ENCODE data around the gene DENND1A. TPM values are rescaled to one million over a fixed set of nuclear protein-coding genes. Genes with fewer than 3 reads are reported as not detected.

DENND1A gene
- total RNA-seq, 1 experiment from 2014 or later: 23.5 TPM

DNA sequence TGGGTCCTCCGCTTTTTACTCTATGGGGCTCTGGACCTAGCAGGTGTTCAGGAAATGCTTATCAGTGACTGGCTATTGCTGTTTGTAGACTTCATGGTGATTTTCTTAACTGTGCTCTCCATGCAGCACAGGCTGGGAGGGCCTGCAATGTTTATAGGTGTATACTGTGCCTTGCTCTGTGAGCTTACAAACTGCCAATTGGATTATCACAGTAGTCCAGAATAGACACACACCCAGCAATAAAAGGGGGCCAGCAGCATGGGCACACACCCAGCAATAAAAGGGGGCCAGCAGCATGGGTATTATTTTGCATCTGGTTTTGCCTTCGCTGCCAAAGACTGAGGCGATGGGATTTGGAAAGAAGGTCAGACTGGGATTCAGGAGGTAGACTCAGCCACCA lies 473.9 kb downstream of the DENND1A start:
- Mint-ChIP-seq H3K4me3 (no peak overlapping the region), H3K4me1 (peaks cover 4% of the 10 kb centered on the region), H3K36me3 (no peaks in the 10 kb centered on the region), H3K27me3 (ENCODE audit: low read depth) (no peaks in the 10 kb centered on the region), H3K27ac (no peak overlapping the region), H3K9me3 (no peaks in the 10 kb centered on the region)
- POLR2A ChIA-PET: no interaction called here
- CTCF ChIA-PET: no interaction called here
- DNase-seq (ENCODE audit: low spot score) (no peak), ATAC-seq (no peak)
- no peak for TF ChIP-seq MYBL2 (CRISPR knock-in tag; IDR thresholded peaks at IDR 0.05)
- no peak for TF ChIP-seq STAT6 (CRISPR knock-in tag; conservative IDR thresholded peaks at IDR 0.05; ENCODE audit: low read depth)
- TF ChIP-seq, protein P1, sequence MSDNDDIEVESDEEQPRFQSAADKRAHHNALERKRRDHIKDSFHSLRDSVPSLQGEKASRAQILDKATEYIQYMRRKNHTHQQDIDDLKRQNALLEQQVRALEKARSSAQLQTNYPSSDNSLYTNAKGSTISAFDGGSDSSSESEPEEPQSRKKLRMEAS (CRISPR knock-in tag; IDR thresholded peaks at IDR 0.05): no peak
- TF ChIP-seq ZNF121 (CRISPR knock-in tag; IDR thresholded peaks at IDR 0.05): no peak
- TF ChIP-seq USF2 (CRISPR knock-in tag; IDR thresholded peaks at IDR 0.05): no peak
- no peak for TF ChIP-seq RELA (CRISPR knock-in tag; IDR thresholded peaks at IDR 0.05; ENCODE audit: borderline replicate concordance)
- no peak for TF ChIP-seq IRF2 (CRISPR knock-in tag; IDR thresholded peaks at IDR 0.05; ENCODE audit: borderline replicate concordance, low read depth)
- no peak for TF ChIP-seq SMAD4 (CRISPR knock-in tag; IDR thresholded peaks at IDR 0.05)
- no peak for TF ChIP-seq GTF2I (CRISPR knock-in tag; conservative IDR thresholded peaks at IDR 0.05)
- TF ChIP-seq, protein P2, sequence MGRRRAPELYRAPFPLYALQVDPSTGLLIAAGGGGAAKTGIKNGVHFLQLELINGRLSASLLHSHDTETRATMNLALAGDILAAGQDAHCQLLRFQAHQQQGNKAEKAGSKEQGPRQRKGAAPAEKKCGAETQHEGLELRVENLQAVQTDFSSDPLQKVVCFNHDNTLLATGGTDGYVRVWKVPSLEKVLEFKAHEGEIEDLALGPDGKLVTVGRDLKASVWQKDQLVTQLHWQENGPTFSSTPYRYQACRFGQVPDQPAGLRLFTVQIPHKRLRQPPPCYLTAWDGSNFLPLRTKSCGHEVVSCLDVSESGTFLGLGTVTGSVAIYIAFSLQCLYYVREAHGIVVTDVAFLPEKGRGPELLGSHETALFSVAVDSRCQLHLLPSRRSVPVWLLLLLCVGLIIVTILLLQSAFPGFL (CRISPR knock-in tag; IDR thresholded peaks at IDR 0.05; ENCODE audit: borderline replicate concordance): no peak

DNA sequence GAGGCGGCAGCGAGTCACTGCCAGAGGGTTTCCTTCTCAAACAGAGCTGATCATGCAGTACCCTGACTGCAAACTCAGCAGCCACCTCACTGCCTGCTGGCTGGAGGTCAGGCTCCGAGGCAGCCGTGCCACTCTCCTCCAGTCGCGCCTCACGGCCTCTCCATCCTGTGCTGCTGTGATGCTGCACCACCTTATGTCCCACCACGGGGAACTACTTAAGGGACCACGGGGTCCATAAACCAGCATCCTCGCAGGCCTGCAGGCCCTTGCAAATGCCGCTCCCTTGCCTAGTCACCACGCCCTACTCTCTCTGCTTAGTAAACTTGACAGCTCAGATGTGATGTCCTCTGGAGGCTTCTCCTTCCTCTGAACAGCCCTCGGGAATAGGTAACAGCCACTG lies 474.7 kb downstream of the DENND1A start:
- Mint-ChIP-seq H3K4me1 (peaks cover 4% of the 10 kb centered on the region), H3K27me3 (ENCODE audit: low read depth) (no peaks in the 10 kb centered on the region), H3K9me3 (no peaks in the 10 kb centered on the region), H3K36me3 (no peaks in the 10 kb centered on the region), H3K4me3 (no peak overlapping the region), H3K27ac (no peak overlapping the region)
- ChIA-PET POLR2A (no interaction called here), CTCF (no interaction called here)
- DNase-seq (ENCODE audit: low spot score): no peak
- no peak for ATAC-seq
- no peak for TF ChIP-seq TCF7 (CRISPR knock-in tag; IDR thresholded peaks at IDR 0.05; ENCODE audit: low read depth)
- TF ChIP-seq ZNF512 (CRISPR knock-in tag; IDR thresholded peaks at IDR 0.05; ENCODE audit: borderline replicate concordance): no peak
- no peak for TF ChIP-seq HMGA2 (CRISPR knock-in tag; IDR thresholded peaks at IDR 0.05)
- TF ChIP-seq IRF2 (CRISPR knock-in tag; IDR thresholded peaks at IDR 0.05; ENCODE audit: borderline replicate concordance, low read depth): no peak
- no peak for TF ChIP-seq SMAD3 (CRISPR knock-in tag; IDR thresholded peaks at IDR 0.05; ENCODE audit: borderline replicate concordance)
- TF ChIP-seq PRRX2 (CRISPR knock-in tag; IDR thresholded peaks at IDR 0.05): no peak
- TF ChIP-seq, protein P3, sequence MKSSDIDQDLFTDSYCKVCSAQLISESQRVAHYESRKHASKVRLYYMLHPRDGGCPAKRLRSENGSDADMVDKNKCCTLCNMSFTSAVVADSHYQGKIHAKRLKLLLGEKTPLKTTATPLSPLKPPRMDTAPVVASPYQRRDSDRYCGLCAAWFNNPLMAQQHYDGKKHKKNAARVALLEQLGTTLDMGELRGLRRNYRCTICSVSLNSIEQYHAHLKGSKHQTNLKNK (CRISPR knock-in tag; IDR thresholded peaks at IDR 0.05): no peak
- TF ChIP-seq, protein P4, sequence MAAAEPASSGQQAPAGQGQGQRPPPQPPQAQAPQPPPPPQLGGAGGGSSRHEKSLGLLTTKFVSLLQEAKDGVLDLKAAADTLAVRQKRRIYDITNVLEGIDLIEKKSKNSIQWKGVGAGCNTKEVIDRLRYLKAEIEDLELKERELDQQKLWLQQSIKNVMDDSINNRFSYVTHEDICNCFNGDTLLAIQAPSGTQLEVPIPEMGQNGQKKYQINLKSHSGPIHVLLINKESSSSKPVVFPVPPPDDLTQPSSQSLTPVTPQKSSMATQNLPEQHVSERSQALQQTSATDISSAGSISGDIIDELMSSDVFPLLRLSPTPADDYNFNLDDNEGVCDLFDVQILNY (CRISPR knock-in tag; IDR thresholded peaks at IDR 0.05): no peak
- TF ChIP-seq, protein P5, sequence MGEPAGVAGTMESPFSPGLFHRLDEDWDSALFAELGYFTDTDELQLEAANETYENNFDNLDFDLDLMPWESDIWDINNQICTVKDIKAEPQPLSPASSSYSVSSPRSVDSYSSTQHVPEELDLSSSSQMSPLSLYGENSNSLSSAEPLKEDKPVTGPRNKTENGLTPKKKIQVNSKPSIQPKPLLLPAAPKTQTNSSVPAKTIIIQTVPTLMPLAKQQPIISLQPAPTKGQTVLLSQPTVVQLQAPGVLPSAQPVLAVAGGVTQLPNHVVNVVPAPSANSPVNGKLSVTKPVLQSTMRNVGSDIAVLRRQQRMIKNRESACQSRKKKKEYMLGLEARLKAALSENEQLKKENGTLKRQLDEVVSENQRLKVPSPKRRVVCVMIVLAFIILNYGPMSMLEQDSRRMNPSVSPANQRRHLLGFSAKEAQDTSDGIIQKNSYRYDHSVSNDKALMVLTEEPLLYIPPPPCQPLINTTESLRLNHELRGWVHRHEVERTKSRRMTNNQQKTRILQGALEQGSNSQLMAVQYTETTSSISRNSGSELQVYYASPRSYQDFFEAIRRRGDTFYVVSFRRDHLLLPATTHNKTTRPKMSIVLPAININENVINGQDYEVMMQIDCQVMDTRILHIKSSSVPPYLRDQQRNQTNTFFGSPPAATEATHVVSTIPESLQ (CRISPR knock-in tag; IDR thresholded peaks at IDR 0.05): no peak
- no peak for TF ChIP-seq ATF3 (CRISPR knock-in tag; conservative IDR thresholded peaks at IDR 0.05)
- TF ChIP-seq JUN (CRISPR knock-in tag; IDR thresholded peaks at IDR 0.05): no peak
- no peak for TF ChIP-seq RORB (CRISPR knock-in tag; IDR thresholded peaks at IDR 0.05)
- TF ChIP-seq, protein P6, sequence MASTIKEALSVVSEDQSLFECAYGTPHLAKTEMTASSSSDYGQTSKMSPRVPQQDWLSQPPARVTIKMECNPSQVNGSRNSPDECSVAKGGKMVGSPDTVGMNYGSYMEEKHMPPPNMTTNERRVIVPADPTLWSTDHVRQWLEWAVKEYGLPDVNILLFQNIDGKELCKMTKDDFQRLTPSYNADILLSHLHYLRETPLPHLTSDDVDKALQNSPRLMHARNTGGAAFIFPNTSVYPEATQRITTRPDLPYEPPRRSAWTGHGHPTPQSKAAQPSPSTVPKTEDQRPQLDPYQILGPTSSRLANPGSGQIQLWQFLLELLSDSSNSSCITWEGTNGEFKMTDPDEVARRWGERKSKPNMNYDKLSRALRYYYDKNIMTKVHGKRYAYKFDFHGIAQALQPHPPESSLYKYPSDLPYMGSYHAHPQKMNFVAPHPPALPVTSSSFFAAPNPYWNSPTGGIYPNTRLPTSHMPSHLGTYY (CRISPR knock-in tag; IDR thresholded peaks at IDR 0.05): no peak
- no peak for TF ChIP-seq MXD4 (CRISPR knock-in tag; IDR thresholded peaks at IDR 0.05; ENCODE audit: borderline replicate concordance)
- TF ChIP-seq ZNF138 (CRISPR knock-in tag; conservative IDR thresholded peaks at IDR 0.05): no peak
- no peak for TF ChIP-seq JAZF1 (CRISPR knock-in tag; IDR thresholded peaks at IDR 0.05)
